ENCODE data around the gene RABEP2. TPM values are rescaled to one million over a fixed set of nuclear protein-coding genes. Genes with fewer than 3 reads are reported as not detected.
"Not testable (repeated sequence)": the region's sequence is repeated elsewhere in the genome, so short reads cannot be mapped to it uniquely, and the experiment has no call there.

RABEP2 gene
- total RNA-seq, 2 donors from 2014 or later: 10.8 to 14.1 TPM

GRCh38 chr16:28891964-28892890, 32.8 kb downstream of the RABEP2 start:
- DNase-seq (no peak), ATAC-seq (replicated peaks in 1 of 2) (no peak)
- H3K9me3 Mint-ChIP-seq: no peaks in the 10 kb centered on the region
- H3K36me3 Mint-ChIP-seq (ENCODE audit: insufficient read depth in 2 of 2): no peaks in the 10 kb centered on the region
- no peak overlapping the region for H3K27ac Mint-ChIP-seq
- no peaks in the 10 kb centered on the region for H3K27me3 Mint-ChIP-seq (ENCODE audit: low read depth)
- H3K4me1 Mint-ChIP-seq (ENCODE audit: low read depth): no peaks in the 10 kb centered on the region
- no peak overlapping the region for H3K4me3 Mint-ChIP-seq

- not testable (repeated sequence) for ATAC-seq (replicated peaks in 1 of 2); H3K27ac Mint-ChIP-seq; H3K27me3 Mint-ChIP-seq (ENCODE audit: low read depth); H3K36me3 Mint-ChIP-seq (ENCODE audit: insufficient read depth in 2 of 2); H3K4me1 Mint-ChIP-seq (ENCODE audit: low read depth); DNase-seq; H3K4me3 Mint-ChIP-seq; H3K9me3 Mint-ChIP-seq
These were observed 34.7 kb downstream of the RABEP2 start for GRCh38 chr16:28890355-28890754.

GRCh38 chr16:28886945-28887344, 38.1 kb downstream of the RABEP2 start:
- no peaks in the 10 kb centered on the region for H3K27me3 Mint-ChIP-seq (ENCODE audit: low read depth)
- no peak overlapping the region for H3K27ac Mint-ChIP-seq
- DNase-seq (no peak), ATAC-seq (replicated peaks in 1 of 2) (no peak)
- no peaks in the 10 kb centered on the region for H3K9me3 Mint-ChIP-seq
- H3K4me3 Mint-ChIP-seq: no peak overlapping the region
- H3K36me3 Mint-ChIP-seq (ENCODE audit: insufficient read depth in 2 of 2): no peaks in the 10 kb centered on the region
- no peaks in the 10 kb centered on the region for H3K4me1 Mint-ChIP-seq (ENCODE audit: low read depth)

GRCh38 chr16:28884045-28884444, 41.0 kb downstream of the RABEP2 start:
- DNase-seq (no peak), ATAC-seq (replicated peaks in 1 of 2) (no peak)
- peaks cover 3 to 4% of the 10 kb centered on the region in 2 donors for H3K36me3 Mint-ChIP-seq (ENCODE audit: insufficient read depth in 2 of 2)
- H3K4me3 Mint-ChIP-seq: no peak overlapping the region
- H3K9me3 Mint-ChIP-seq: no peaks in the 10 kb centered on the region
- H3K4me1 Mint-ChIP-seq (ENCODE audit: low read depth): peaks cover 14% of the 10 kb centered on the region
- H3K27me3 Mint-ChIP-seq (ENCODE audit: low read depth): peaks cover 11% of the 10 kb centered on the region
- no peak overlapping the region for H3K27ac Mint-ChIP-seq

GRCh38 chr16:28883221-28883996, 41.6 kb downstream of the RABEP2 start:
- Mint-ChIP-seq H3K4me1 (ENCODE audit: low read depth) (peaks cover 21% of the 10 kb centered on the region), H3K27me3 (ENCODE audit: low read depth) (peaks cover 11% of the 10 kb centered on the region), H3K4me3 (no peak overlapping the region), H3K36me3 (ENCODE audit: insufficient read depth in 2 of 2) (peaks cover 3 to 4% of the 10 kb centered on the region in 2 donors), H3K9me3 (no peaks in the 10 kb centered on the region), H3K27ac (no peak overlapping the region)
- DNase-seq (no peak), ATAC-seq (replicated peaks in 1 of 2) (no peak)

GRCh38 chr16:28882551-28883160, 42.4 kb downstream of the RABEP2 start:
- H3K27ac Mint-ChIP-seq: no peak overlapping the region
- DNase-seq (no peak), ATAC-seq (replicated peaks in 1 of 2) (no peak)
- H3K27me3 Mint-ChIP-seq (ENCODE audit: low read depth): peaks cover 11% of the 10 kb centered on the region
- H3K4me3 Mint-ChIP-seq: no peak overlapping the region
- H3K9me3 Mint-ChIP-seq: no peaks in the 10 kb centered on the region
- peaks cover 28% of the 10 kb centered on the region for H3K4me1 Mint-ChIP-seq (ENCODE audit: low read depth)
- H3K36me3 Mint-ChIP-seq (ENCODE audit: insufficient read depth in 2 of 2): peaks cover 3 to 4% of the 10 kb centered on the region in 2 donors

- DNase-seq; H3K36me3 Mint-ChIP-seq (ENCODE audit: insufficient read depth in 2 of 2); H3K4me3 Mint-ChIP-seq; ATAC-seq (replicated peaks in 1 of 2); H3K9me3 Mint-ChIP-seq: not testable (repeated sequence)
- Mint-ChIP-seq H3K27ac (peak overlapping the region; percentile 1), H3K4me1 (ENCODE audit: low read depth) (peaks cover 29% of the 10 kb centered on the region), H3K27me3 (ENCODE audit: low read depth) (peaks cover 11% of the 10 kb centered on the region)
These were observed 43.5 kb downstream of the RABEP2 start for GRCh38 chr16:28881565-28881964.

GRCh38 chr16:28880955-28881354, 44.1 kb downstream of the RABEP2 start:
- H3K36me3 Mint-ChIP-seq (ENCODE audit: insufficient read depth in 2 of 2): peaks cover 3 to 4% of the 10 kb centered on the region in 2 donors
- DNase-seq (no peak), ATAC-seq (replicated peaks in 1 of 2) (no peak)
- H3K4me3 Mint-ChIP-seq: peak overlapping the region; percentile 89 to 94
- peak overlapping the region; percentile 1 for H3K27ac Mint-ChIP-seq
- no peaks in the 10 kb centered on the region for H3K9me3 Mint-ChIP-seq
- peaks cover 11% of the 10 kb centered on the region for H3K27me3 Mint-ChIP-seq (ENCODE audit: low read depth)
- H3K4me1 Mint-ChIP-seq (ENCODE audit: low read depth): peaks cover 29% of the 10 kb centered on the region

GRCh38 chr16:28880589-28880915, 44.5 kb downstream of the RABEP2 start:
- ATAC-seq (replicated peaks in 1 of 2) (no peak), DNase-seq (no peak)
- Mint-ChIP-seq H3K27ac (no peak overlapping the region), H3K27me3 (ENCODE audit: low read depth) (peaks cover 11% of the 10 kb centered on the region), H3K36me3 (ENCODE audit: insufficient read depth in 2 of 2) (peaks cover 3 to 4% of the 10 kb centered on the region in 2 donors), H3K9me3 (no peaks in the 10 kb centered on the region), H3K4me3 (peak overlapping the region; percentile 89 to 94), H3K4me1 (ENCODE audit: low read depth) (peaks cover 29% of the 10 kb centered on the region)

GRCh38 chr16:28879841-28880588, 45.0 kb downstream of the RABEP2 start:
- peak; percentile 88 to 90 for DNase-seq
- H3K9me3 Mint-ChIP-seq: no peaks in the 10 kb centered on the region
- H3K27me3 Mint-ChIP-seq (ENCODE audit: low read depth): peaks cover 11% of the 10 kb centered on the region
- H3K36me3 Mint-ChIP-seq (ENCODE audit: insufficient read depth in 2 of 2): peaks cover 3 to 4% of the 10 kb centered on the region in 2 donors
- peak overlapping the region; percentile 15 for H3K27ac Mint-ChIP-seq
- ATAC-seq (replicated peaks in 1 of 2): peak; percentile 97 to 98
- H3K4me3 Mint-ChIP-seq: peak overlapping the region; percentile 89 to 94
- peaks cover 29% of the 10 kb centered on the region for H3K4me1 Mint-ChIP-seq (ENCODE audit: low read depth)

GRCh38 chr16:28879261-28879840, 45.7 kb downstream of the RABEP2 start:
- ATAC-seq (replicated peaks in 1 of 2): peak; percentile 52 to 54
- Mint-ChIP-seq H3K36me3 (ENCODE audit: insufficient read depth in 2 of 2) (peaks cover 3 to 4% of the 10 kb centered on the region in 2 donors), H3K4me3 (peak overlapping the region; percentile 89 to 94), H3K4me1 (ENCODE audit: low read depth) (peaks cover 29% of the 10 kb centered on the region), H3K9me3 (no peaks in the 10 kb centered on the region), H3K27me3 (ENCODE audit: low read depth) (peaks cover 11% of the 10 kb centered on the region), H3K27ac (peak overlapping the region; percentile 15)
- DNase-seq: no peak

Measured in activated T-cell treated with anti-CD3 and anti-CD28 coated beads, Interleukin-2, amount 50 U/mL, for 72 hours (primary cell).